Pancreas (tissue), 10 donors: Measurements from ENCODE around the gene NET1. TPM values are rescaled to one million over a fixed set of nuclear protein-coding genes. Genes with fewer than 3 reads are reported as not detected.
A peak's percentile ranks its signal among the peaks of the same experiment; 100 is the strongest.

Source experiments
- ATAC-seq, 4 donors: fragments of 200-7000 bp; cut with Tn5 transposase; one replicate each; pipeline versions ENCODE4 v1.8.0 to v1.9.1; 2020; ENCODE audit warnings: mild to moderate bottlenecking in 4 of 4, moderate library complexity in 4 of 4
- DNase-seq, 6 donors: peaks; one replicate each; pipeline ENCODE4 v3.0.0-alpha.2; 2020
- FAIRE-seq: peaks from 2 replicates; lab custom pipeline; 2012; peaks lifted over from hg19 to GRCh38; lab: Jason Lieb, UNC
- H3K27ac ChIP-seq, 4 donors: fragments of 200-600 bp; sonication (generic); 1 replicate in 3 of 4; 2 replicates in 1 of 4; pipeline versions ENCODE4 v1.5.0 to v1.8.0; 2020
- H3K27me3 ChIP-seq, 4 donors: fragments of 200-600 bp; one replicate each; pipeline ENCODE4 v1.8.0; 2021
- H3K36me3 ChIP-seq, 3 donors: fragments of 200-600 bp; sonication (generic) in 1 of 3; one replicate each; pipeline versions ENCODE4 v1.5.0 to v1.8.0; 2020 to 2021
- H3K4me1 ChIP-seq, 3 donors: fragments of 200-600 bp; one replicate each; pipeline ENCODE4 v1.8.0; 2021
- H3K4me3 ChIP-seq, 4 donors: fragments of 200-600 bp; sonication (generic) in 2 of 4; one replicate each; pipeline versions ENCODE4 v1.5.0 to v1.8.0; 2020 to 2021
- H3K9me3 ChIP-seq, 4 donors: fragments of 200-600 bp; one replicate each; pipeline ENCODE4 v1.8.0; 2021
- WGBS, 2 donors: extraction: QIAGEN DNeasy Blood & Tissue Kit; methylation state at CpG; one replicate each; pipeline ENCODE4 v1.1.7; 2013; 5-methylcytosine and 5-hydroxymethylcytosine counted together
- intact Hi-C, 3 donors: fragments of 100-400 bp; cut with DNase I; formaldehyde crosslinking; loops; one replicate each; pipeline versions ENCODE4 v1.11.1 to v1.14.2; 2022
- polyA plus RNA-seq, 2 donors: library from polyadenylated mRNA; stranded (reverse); fragments of 200-250 nt; gene quantifications; one replicate each; pipeline ENCODE4 v1.2.3, GENCODE V29; 2013
- total RNA-seq, 6 donors: library from RNA; stranded (reverse); fragmentation: NEBNext Ultra II Directional in 4 of 6; extraction: Animal tissue kit (Norgen Biotek cat#: 25700) in 4 of 6; gene quantifications; one replicate each; pipeline versions ENCODE4 v1.2.1 to v1.2.4, GENCODE V29; 2021 to 2023
- TF ChIP-seq, protein P1 (sequence below), 4 donors: fragments of 200-600 bp; sonication (generic) in 3 of 4; IDR thresholded peaks; one replicate each; pipeline versions ENCODE4 v1.5.0 to v1.8.0; 2021; ENCODE audit warnings: antibody characterized with exemption in 4 of 4
- donor health status: healthy with polysubstance abuse.
- donor health status: DM: no; HTN: no; CAD: no; lungs with moderate emphysema.
- donor health status: DM: no; HTN: no; CAD: no.
- donor health status: control.
- donor health status: control.
- donor health status: Bipolar disorder and iron deficiency.
- donor health status: DM: yes; HTN: yes; CAD: no.
- donor health status: DM: no; HTN: no; CAD: no.
- donor health status: DM: no; HTN: no; CAD: no.
- donor health status: DM: yes; HTN: yes; CAD: no.

The NET1 gene
- total and polyA plus RNA-seq, 8 donors = 13.0 to 68.0 (median 37.0) TPM

DNA sequence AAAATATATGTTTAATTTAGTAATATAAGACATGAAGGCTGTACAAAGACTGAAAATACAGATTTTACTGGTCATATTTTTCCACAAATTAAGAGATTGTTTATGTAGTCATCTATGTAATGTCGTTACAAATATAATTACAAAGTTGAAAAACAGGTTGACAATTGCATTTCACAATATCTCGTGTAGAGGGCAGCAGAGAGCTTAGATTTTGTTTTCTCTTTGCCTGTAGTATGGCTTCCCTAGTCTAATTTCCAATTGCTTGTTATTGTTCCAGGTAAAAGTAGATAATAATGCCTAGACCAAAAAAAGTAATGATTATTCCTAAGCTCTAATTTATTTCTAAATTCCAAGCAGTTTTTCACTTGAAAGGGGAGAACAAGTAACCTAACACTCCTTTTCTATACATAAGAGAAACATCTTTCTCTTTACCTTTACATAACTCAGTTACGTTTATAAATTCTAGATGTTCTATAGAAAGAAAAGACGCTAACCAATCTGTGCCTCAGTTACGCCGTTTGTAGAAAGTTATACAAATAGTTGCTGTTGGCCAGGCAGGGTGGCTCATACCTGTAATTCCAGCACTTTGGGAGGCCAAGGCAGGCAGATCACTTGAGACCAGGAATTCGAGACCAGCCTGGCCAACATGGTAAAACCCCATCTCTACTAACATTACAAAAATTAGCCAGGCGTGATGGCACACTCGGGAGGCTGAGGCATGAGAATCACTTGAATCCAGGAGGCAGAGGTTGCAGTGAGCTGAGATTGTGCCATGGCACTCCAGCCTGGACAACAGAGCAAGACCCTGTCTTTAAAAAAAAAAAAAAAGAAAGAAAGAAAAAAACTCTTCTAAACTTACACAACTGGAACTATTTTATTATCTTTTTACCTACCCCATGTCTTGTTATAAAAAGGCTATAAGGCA lies 30.0 kb downstream of the NET1 start:
- ATAC-seq (peak in 3 of 4 donors; percentile 27 to 44 (median 36)), FAIRE-seq (no peak), DNase-seq (peak in 2 of 6 donors; percentile 21 to 37)
- TF ChIP-seq, protein P1, sequence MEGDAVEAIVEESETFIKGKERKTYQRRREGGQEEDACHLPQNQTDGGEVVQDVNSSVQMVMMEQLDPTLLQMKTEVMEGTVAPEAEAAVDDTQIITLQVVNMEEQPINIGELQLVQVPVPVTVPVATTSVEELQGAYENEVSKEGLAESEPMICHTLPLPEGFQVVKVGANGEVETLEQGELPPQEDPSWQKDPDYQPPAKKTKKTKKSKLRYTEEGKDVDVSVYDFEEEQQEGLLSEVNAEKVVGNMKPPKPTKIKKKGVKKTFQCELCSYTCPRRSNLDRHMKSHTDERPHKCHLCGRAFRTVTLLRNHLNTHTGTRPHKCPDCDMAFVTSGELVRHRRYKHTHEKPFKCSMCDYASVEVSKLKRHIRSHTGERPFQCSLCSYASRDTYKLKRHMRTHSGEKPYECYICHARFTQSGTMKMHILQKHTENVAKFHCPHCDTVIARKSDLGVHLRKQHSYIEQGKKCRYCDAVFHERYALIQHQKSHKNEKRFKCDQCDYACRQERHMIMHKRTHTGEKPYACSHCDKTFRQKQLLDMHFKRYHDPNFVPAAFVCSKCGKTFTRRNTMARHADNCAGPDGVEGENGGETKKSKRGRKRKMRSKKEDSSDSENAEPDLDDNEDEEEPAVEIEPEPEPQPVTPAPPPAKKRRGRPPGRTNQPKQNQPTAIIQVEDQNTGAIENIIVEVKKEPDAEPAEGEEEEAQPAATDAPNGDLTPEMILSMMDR (IDR thresholded peaks at IDR 0.05) = peak; percentile 33 to 72 (median 64)
- intact Hi-C loops = loop anchor here in 2 of 3 donors (5.0 kb wide), 2 partner anchors 175 to 180 kb away; no protein-coding TSS in a partner anchor
- Histone ChIP-seq H3K36me3 (no peaks in the 10 kb centered on the region), H3K27me3 (no peaks in the 10 kb centered on the region), H3K9me3 (no peaks in the 10 kb centered on the region), H3K4me1 (peaks cover 10 to 15% (median 14%) of the 10 kb centered on the region in 3 donors), H3K4me3 (no peak overlapping the region), H3K27ac (no peak overlapping the region)
- 43 to 48% methylated on average over 9 of the region's 9 CpGs for WGBS, 2 donors

DNA sequence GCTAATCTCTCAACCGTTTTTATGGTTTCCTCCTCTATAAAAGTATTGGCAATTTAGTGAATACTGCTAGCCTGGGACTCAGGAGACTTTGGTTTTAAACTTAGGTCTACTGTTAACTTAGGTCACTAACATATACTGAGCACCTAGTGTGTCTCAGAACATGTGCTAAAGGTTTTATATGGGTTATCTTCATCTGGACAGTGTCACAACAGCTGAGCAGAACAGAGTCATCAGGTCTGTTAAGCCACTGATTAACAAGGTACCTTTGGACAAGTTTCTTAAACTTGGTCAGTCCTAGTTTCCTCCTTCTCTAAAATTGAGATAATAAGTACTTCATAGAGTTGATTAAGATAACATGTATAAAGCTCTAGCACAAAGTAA lies 30.6 kb downstream of the NET1 start:
- DNase-seq = no peak
- FAIRE-seq = no peak
- H3K27ac ChIP-seq = no peak overlapping the region

DNA sequence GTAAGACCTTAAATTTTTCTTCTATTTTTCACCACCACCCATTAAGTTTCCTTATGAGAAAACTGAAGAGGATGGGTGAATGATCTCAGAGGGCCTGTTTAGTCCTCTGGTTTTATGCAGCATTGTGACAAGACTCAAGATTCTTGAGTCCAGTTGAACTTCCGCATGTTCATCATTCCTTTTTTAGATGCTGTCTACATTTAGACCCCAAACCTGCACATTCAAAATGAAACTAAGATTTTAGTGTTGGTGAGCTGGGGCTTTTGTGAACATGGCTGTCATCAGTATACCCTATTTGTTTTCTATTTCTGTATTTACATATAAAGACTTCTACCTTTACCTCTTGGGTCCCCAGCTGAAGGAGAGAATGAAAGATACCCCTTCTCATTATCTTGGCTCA lies 31.1 kb downstream of the NET1 start:
- Histone ChIP-seq H3K9me3 (no peaks in the 10 kb centered on the region), H3K36me3 (no peaks in the 10 kb centered on the region), H3K27me3 (no peaks in the 10 kb centered on the region), H3K4me1 (peaks cover 7 to 11% (median 10%) of the 10 kb centered on the region in 3 donors), H3K27ac (no peak overlapping the region), H3K4me3 (no peak overlapping the region)
- ATAC-seq = no peak
- 94 to 97% methylated on average over 1 of the region's 1 CpG for WGBS, 2 donors
- intact Hi-C loops = loop anchor here in 2 of 3 donors (5.0 kb wide), 2 partner anchors 174 to 179 kb away; no protein-coding TSS in a partner anchor
- TF ChIP-seq, protein P1 (IDR thresholded peaks at IDR 0.05) = no peak
- DNase-seq = no peak
- no peak for FAIRE-seq

More for the DNA sequence above, 30.6 kb downstream of the NET1 start:
- H3K4me1 ChIP-seq = peaks cover 7 to 11% (median 10%) of the 10 kb centered on the region in 3 donors
- intact Hi-C loops = loop anchor here in 2 of 3 donors (5.0 kb wide), 2 partner anchors 174 to 179 kb away; no protein-coding TSS in a partner anchor
- H3K36me3 ChIP-seq = no peaks in the 10 kb centered on the region
- H3K9me3 ChIP-seq = no peaks in the 10 kb centered on the region
- TF ChIP-seq, protein P1 (IDR thresholded peaks at IDR 0.05) = no peak
- ATAC-seq = no peak
- H3K4me3 ChIP-seq = no peak overlapping the region
- 83 to 85% methylated on average over 1 of the region's 1 CpG for WGBS, 2 donors
- no peaks in the 10 kb centered on the region for H3K27me3 ChIP-seq

DNA sequence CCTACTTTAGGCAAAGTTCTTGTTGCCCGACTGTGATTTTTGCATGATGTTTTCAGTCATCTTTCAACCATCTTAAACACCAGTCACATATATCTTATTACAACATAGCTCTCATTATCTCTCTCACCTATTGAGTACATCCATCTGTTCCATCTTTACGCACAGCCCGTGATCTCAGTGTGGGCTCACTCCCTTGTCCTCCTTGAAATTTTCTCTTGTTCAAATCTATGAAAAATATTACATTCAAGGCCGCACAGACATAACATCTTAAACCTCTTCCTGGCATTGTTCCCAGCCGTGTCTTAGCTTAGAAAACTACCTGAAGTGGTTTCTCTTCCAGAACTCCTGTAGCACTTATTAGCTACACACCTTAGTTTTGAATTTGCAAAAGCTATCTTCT lies 32.6 kb downstream of the NET1 start:
- ATAC-seq (no peak), DNase-seq (no peak), FAIRE-seq (no peak)
- no peaks in the 10 kb centered on the region for H3K36me3 ChIP-seq
- no peaks in the 10 kb centered on the region for H3K9me3 ChIP-seq
- TF ChIP-seq, protein P1 (IDR thresholded peaks at IDR 0.05) = no peak
- H3K27me3 ChIP-seq = no peaks in the 10 kb centered on the region
- H3K4me3 ChIP-seq = no peak overlapping the region
- peak overlapping the region in 1 of 4 donors; percentile 77 for H3K27ac ChIP-seq
- WGBS, 2 donors = 68 to 79% methylated on average over 5 of the region's 5 CpGs
- peaks cover 9 to 23% (median 16%) of the 10 kb centered on the region in 3 donors for H3K4me1 ChIP-seq
- intact Hi-C loops = no loop called here
